Tibial nerve (tissue), 3 donors: ENCODE results near the gene ALKBH8.

ENCODE experiments used
- CTCF ChIP-seq, 5 experiments: fragments of 200-600 bp in 3 of 5; fragments of 450-650 bp in 2 of 5; sonication (generic) in 3 of 5; IDR thresholded peaks; one replicate each; pipeline ENCODE4 v1.5.1; 2016 to 2019; ENCODE audit warnings: antibody characterized with exemption in 5 of 5, mild to moderate bottlenecking in 3 of 5, moderate library complexity in 2 of 5
- POLR2A ChIP-seq, 2 donors: fragments of 450-650 bp; IDR thresholded peaks; one replicate each; pipeline ENCODE4 v1.6.1; 2017; ENCODE audit warnings: antibody characterized with exemption in 2 of 2, mild to moderate bottlenecking in 2 of 2, moderate library complexity in 2 of 2

DNA sequence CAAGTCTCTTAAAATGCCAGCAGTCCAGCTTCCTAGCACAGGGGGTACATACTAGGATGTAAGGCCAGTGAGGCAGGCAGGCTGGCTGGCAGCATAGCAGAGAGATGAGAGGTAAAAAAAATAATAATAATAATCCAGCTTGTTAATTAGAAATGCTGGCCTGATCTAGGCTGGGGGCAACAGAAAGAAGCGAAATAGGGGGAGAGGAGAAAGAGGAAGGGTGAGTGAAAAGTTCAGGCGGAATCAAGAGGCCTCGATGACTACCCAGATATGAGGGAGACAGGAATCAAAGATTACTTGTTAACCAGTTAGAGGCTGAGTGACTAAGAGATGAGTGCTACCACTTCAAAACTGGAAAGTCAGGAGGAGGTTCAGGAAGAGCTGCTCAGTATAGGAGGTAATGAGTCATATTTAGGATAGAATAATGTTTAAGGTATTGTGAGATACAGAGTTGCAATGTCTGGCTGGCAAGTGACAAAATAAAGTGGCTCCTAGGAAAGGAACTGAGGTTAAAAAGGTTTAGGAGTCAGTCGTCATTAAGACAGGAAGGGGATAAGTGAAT is 2.8 kb downstream of the ALKBH8 start:
- no peak for TF ChIP-seq CTCF (IDR thresholded peaks at IDR 0.05)
- TF ChIP-seq POLR2A (IDR thresholded peaks at IDR 0.05) = no peak
